ENCODE results near the gene ZNF107. TPM values are rescaled to one million over a fixed set of nuclear protein-coding genes. Genes with fewer than 3 reads are reported as not detected.
"Not testable (repeated sequence)": the region's sequence is repeated elsewhere in the genome, so short reads cannot be mapped to it uniquely, and the experiment has no call there.

ZNF107 gene
- total and polyA plus RNA-seq, 2 experiments from 2014 or later: 14.8 to 55.3 TPM

GRCh38 chr7:64706625-64707292 is 40.8 kb downstream of the ZNF107 start:
- Histone ChIP-seq H4K20me1 (replicated peaks; ENCODE audit: insufficient read depth) (no peaks in the 10 kb centered on the region), H3K9me2 (ENCODE audit: insufficient read depth) (no peaks in the 10 kb centered on the region), H3K27me3 (ENCODE audit: insufficient read depth) (no peaks in the 10 kb centered on the region), H3K27ac (ENCODE audit: low read depth) (no peak overlapping the region), H3K4me2 (no peak overlapping the region), H3K4me1 (ENCODE audit: insufficient read depth) (no peaks in the 10 kb centered on the region), H3K79me2 (replicated peaks; ENCODE audit: insufficient read depth) (no peaks in the 10 kb centered on the region), H3K4me3 (no peak overlapping the region; the same call in 1 of the 2 replicates), H3K36me3 (ENCODE audit: insufficient read depth) (peaks cover 78% of the 10 kb centered on the region), H2AFZ (no peak overlapping the region), H3F3A (replicated peaks; ENCODE audit: low read depth) (no peaks in the 10 kb centered on the region)
- Mint-ChIP-seq H3K9me3 (peaks cover 86% of the 10 kb centered on the region), H3K27ac (no peak overlapping the region), H3K4me1 (no peaks in the 10 kb centered on the region), H3K27me3 (ENCODE audit: insufficient read depth, low read depth, poor library complexity) (peaks cover 6% of the 10 kb centered on the region), H3K36me3 (ENCODE audit: low read depth) (peaks cover 74% of the 10 kb centered on the region), H3K4me3 (no peak overlapping the region)
- no peak for ATAC-seq
- TF ChIP-seq POLR2AphosphoS5 (IDR thresholded peaks at IDR 0.05; ENCODE audit: low read depth): no peak
- DNase-seq (ENCODE audit: low spot score): no peak

- H3K27me3 Mint-ChIP-seq (ENCODE audit: insufficient read depth, low read depth, poor library complexity); H3K79me2 ChIP-seq (replicated peaks; ENCODE audit: insufficient read depth); DNase-seq (ENCODE audit: low spot score); H2AFZ ChIP-seq; H3K4me1 ChIP-seq (ENCODE audit: insufficient read depth); ATAC-seq; H3K27ac ChIP-seq (ENCODE audit: low read depth); H4K20me1 ChIP-seq (replicated peaks; ENCODE audit: insufficient read depth); H3K4me2 ChIP-seq; H3F3A ChIP-seq (replicated peaks; ENCODE audit: low read depth); H3K27me3 ChIP-seq (ENCODE audit: insufficient read depth); H3K36me3 ChIP-seq (ENCODE audit: insufficient read depth); H3K4me3 Mint-ChIP-seq; H3K27ac Mint-ChIP-seq; H3K4me1 Mint-ChIP-seq; H3K4me3 ChIP-seq; H3K9me2 ChIP-seq (ENCODE audit: insufficient read depth): not testable (repeated sequence)
- H3K9me3 Mint-ChIP-seq: peaks cover 70% of the 10 kb centered on the region
- peaks cover 13% of the 10 kb centered on the region; the same call in 2 of the 3 replicates for H3K36me3 Mint-ChIP-seq (ENCODE audit: low read depth)
Observed at GRCh38 chr7:64717896-64718295, 52.0 kb downstream of the ZNF107 start.

GRCh38 chr7:64729089-64729848 is 63.3 kb downstream of the ZNF107 start:
- Histone ChIP-seq H2AFZ (no peak overlapping the region), H3K27me3 (ENCODE audit: insufficient read depth) (no peaks in the 10 kb centered on the region), H3F3A (replicated peaks; ENCODE audit: low read depth) (no peaks in the 10 kb centered on the region), H3K79me2 (replicated peaks; ENCODE audit: insufficient read depth) (no peaks in the 10 kb centered on the region), H3K4me2 (no peak overlapping the region), H3K4me1 (ENCODE audit: insufficient read depth) (no peaks in the 10 kb centered on the region), H3K27ac (ENCODE audit: low read depth) (no peak overlapping the region), H3K9me2 (ENCODE audit: insufficient read depth) (no peaks in the 10 kb centered on the region), H4K20me1 (replicated peaks; ENCODE audit: insufficient read depth) (no peaks in the 10 kb centered on the region), H3K36me3 (ENCODE audit: insufficient read depth) (no peaks in the 10 kb centered on the region), H3K4me3 (no peak overlapping the region)
- Mint-ChIP-seq H3K4me3 (no peak overlapping the region), H3K27me3 (ENCODE audit: insufficient read depth, low read depth, poor library complexity) (no peaks in the 10 kb centered on the region), H3K4me1 (no peaks in the 10 kb centered on the region), H3K27ac (no peak overlapping the region), H3K9me3 (peaks cover 82% of the 10 kb centered on the region), H3K36me3 (ENCODE audit: low read depth) (peaks cover 14% of the 10 kb centered on the region; the same call in 1 of the 3 replicates)
- no peak for DNase-seq (ENCODE audit: low spot score)
- no peak for ATAC-seq
- TF ChIP-seq REST (IDR thresholded peaks at IDR 0.05; ENCODE audit: unreplicated experiment) (no peak), ETS1 (IDR thresholded peaks at IDR 0.05) (no peak), STAT1 (IDR thresholded peaks at IDR 0.05; ENCODE audit: unreplicated experiment) (no peak)
